Stimulated activated CD8-positive, alpha-beta memory T cell treated with anti-CD3 and anti-CD28 coated beads, Interleukin-12 subunit alpha, Interleukin-12 subunit beta, amount 100 ng/mL, for 24 hours (primary cell): ENCODE results near the gene PSMD7.
"Not testable (repeated sequence)": the region's sequence is repeated elsewhere in the genome, so short reads cannot be mapped to it uniquely, and the experiment has no call there.

Experiments used
- DNase-seq: peaks from one replicate; pipeline ENCODE4 v3.0.0-alpha.2; 2020; ENCODE audit errors: extremely low read depth

The PSMD7 gene

GRCh38 chr16:74297145-74297665 lies 591 bp downstream of the PSMD7 start:
- no peak for DNase-seq

- DNase-seq: no peak
Observed at GRCh38 chr16:74298104-74298503, 1.5 kb downstream of the PSMD7 start.

GRCh38 chr16:74302341-74302740 lies 5.7 kb downstream of the PSMD7 start:
- no peak for DNase-seq

- no peak for DNase-seq
Observed at GRCh38 chr16:74304164-74304834, 7.7 kb downstream of the PSMD7 start.

- DNase-seq: no peak
Observed at GRCh38 chr16:74304835-74305176, 8.2 kb downstream of the PSMD7 start.

- DNase-seq: no peak
Observed at GRCh38 chr16:74305281-74305680, 8.7 kb downstream of the PSMD7 start.

GRCh38 chr16:74305978-74306784 lies 9.6 kb downstream of the PSMD7 start:
- DNase-seq: no peak

GRCh38 chr16:74307383-74307782 lies 10.8 kb downstream of the PSMD7 start:
- no peak for DNase-seq

GRCh38 chr16:74309789-74310781 lies 13.5 kb downstream of the PSMD7 start:
- no peak for DNase-seq

GRCh38 chr16:74315059-74315458 lies 18.4 kb downstream of the PSMD7 start:
- DNase-seq: no peak

GRCh38 chr16:74320707-74321106 lies 24.1 kb downstream of the PSMD7 start:
- DNase-seq: no peak

GRCh38 chr16:74321356-74321755 lies 24.7 kb downstream of the PSMD7 start:
- DNase-seq: no peak

- no peak for DNase-seq
Observed at GRCh38 chr16:74322301-74322710, 25.7 kb downstream of the PSMD7 start.

GRCh38 chr16:74324777-74325176 lies 28.2 kb downstream of the PSMD7 start:
- not testable (repeated sequence) for DNase-seq

- DNase-seq: no peak
Observed at GRCh38 chr16:74325641-74326040, 29.0 kb downstream of the PSMD7 start.

GRCh38 chr16:74328346-74328745 lies 31.7 kb downstream of the PSMD7 start:
- DNase-seq: not testable (repeated sequence)

- DNase-seq: not testable (repeated sequence)
Observed at GRCh38 chr16:74332469-74332868, 35.9 kb downstream of the PSMD7 start.

GRCh38 chr16:74337506-74337905 lies 40.9 kb downstream of the PSMD7 start:
- DNase-seq: not testable (repeated sequence)

- not testable (repeated sequence) for DNase-seq
Observed at GRCh38 chr16:74339226-74339625, 42.6 kb downstream of the PSMD7 start.

- DNase-seq: not testable (repeated sequence)
Observed at GRCh38 chr16:74353038-74353437, 56.4 kb downstream of the PSMD7 start.
